ENCODE data around the gene BANP.
"Not testable (repeated sequence)": the region's sequence is repeated elsewhere in the genome, so short reads cannot be mapped to it uniquely, and the experiment has no call there.

The BANP gene

DNA sequence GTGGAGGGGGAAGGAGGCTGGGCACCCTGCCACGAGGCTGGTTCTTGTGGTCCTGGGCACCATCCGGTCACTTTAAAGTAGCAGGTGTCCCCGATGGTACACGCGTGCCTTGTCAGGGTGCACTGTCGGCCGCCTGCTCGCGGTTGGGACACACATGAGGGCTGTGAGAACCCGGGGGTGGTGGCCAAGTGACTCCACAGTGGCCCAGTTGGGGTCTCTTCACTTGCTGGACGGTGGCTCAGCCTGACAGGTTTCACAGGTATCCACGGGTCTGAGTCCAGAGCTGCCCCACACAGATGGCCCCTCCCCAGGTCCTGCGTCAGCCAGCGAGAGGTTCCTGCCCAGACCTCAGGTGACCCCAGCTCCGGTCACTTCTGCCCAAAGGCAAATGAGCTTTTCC is 137.8 kb downstream of the BANP start:
- DNase-seq = not testable (repeated sequence)

DNA sequence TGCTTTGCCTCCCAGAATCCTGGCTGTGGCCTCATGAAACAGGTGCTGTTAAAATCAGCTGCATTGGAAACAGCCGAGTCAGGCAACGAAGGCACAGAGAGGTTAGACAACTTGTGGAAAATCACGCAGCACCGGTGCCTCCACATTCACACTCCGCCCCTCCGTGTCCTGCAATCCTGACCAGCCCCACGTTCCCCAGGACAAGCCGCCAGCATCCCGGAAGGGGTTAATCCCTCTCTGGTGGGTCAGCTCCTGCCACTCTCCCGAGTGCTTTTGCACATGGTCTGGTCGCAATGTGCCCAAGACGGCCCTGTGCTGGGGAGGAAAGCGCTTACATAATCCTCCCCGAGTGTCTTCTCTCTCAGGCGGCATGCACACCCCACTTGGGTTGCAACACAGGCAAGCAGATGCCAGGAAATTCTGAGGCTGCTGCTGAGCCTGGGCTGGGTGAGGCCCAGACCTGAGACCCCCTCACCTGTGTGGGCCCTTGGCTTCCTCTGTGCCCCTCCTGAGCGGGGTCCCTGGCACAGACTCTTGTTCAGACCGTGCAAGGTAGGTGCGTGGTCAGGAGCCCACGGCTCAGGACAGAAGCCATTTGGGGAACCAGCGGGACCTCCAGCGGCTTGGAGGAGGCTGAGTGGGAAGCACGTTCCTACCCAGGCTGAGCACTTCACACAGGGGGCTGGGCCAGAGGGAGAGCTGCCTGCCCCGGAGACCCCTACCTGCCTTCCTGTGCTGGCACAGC is 138.6 kb downstream of the BANP start:
- DNase-seq = not testable (repeated sequence)

DNA sequence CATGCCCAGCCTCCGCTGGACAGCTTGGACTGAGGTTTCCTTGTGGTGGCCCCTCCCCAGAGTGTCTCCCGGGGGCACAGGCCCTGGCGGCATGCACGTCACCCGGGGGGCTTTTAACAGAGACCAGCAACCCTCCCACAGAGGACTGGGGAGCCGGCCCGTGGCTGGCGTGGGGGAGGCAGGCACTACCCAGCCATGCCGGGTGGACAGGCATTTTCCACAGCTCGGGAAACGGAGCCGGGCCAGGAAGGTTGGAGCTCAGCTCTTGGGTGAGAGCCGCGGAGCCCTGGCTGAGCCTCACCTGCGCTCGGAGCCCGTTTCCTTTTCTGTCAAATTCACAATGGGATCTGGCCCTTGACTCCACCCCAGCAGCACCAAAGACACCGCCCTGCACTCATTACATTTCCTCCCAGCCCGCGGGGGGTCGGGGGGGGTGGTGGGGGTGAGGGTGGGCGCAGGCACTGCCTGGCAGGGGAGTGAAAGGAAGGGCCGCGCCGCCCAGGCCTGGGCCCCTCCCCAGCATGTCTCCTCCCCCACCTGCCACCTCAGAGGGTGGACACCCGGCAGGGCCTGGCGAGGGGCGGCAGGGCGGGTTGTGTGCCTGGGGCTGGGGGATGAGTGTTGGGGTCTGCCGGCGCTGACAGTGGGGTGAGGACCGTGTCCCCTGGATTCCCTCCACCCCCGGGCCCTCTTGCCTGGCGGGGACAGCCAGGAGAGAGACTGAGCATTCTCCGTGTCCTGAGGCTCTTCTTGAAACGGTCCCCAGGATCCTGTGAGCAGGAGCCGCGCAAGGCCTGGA is 139.3 kb downstream of the BANP start:
- DNase-seq = not testable (repeated sequence)

DNA sequence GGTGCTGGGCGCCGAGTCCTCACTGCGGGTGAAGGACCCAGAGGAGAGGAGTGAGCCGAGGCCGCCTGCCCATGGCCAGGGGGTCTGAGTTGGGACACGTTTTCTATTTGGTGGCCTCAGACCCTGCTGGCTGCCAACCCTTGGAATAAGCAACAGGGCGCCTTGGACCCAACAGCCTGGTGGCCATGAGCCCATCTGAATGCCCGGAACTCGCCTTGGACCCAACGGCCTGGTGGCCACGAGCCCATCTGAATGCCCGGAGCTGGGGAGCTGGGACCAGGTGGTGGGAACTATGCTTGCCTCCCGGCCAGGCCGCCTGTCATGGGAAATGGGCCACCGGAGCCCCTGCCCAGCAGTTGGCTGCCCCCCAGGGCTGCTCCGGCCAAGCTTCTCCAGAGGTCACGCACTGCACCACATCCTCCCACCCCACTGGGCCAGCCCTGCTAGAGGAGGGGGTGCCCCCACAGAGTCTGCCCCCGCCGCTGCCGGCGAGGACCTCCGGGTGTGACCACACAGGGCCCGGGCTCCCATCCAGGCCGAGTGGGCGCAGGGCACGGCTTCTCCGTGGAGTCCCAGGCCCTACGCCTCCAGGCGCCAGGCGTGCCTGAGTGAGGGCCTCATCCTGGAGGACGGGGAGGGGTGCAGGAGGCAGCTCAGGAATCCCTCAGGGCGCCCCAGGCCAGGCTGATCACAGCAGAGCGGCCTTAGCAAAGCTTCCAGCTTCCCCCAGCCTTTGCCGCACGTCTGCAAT is 140.2 kb downstream of the BANP start:
- peak; percentile 11 for DNase-seq

DNA sequence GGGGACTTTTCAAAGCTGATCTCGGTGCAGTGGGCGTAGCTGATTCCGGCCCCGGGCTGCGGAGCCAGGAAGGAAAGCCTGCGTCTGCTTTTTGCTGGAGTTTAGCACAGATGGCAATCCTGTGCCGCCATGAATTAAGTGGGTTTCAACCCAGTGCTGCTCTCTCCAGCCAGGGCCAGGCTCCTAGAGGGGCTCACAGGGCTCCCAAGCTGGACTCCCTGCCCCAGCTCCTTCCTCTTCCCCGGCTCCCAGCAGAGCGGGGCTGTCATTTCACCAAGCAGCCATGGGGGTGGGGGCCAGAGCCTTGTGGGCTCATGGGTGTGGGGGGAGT is 140.7 kb downstream of the BANP start:
- DNase-seq = not testable (repeated sequence)

DNA sequence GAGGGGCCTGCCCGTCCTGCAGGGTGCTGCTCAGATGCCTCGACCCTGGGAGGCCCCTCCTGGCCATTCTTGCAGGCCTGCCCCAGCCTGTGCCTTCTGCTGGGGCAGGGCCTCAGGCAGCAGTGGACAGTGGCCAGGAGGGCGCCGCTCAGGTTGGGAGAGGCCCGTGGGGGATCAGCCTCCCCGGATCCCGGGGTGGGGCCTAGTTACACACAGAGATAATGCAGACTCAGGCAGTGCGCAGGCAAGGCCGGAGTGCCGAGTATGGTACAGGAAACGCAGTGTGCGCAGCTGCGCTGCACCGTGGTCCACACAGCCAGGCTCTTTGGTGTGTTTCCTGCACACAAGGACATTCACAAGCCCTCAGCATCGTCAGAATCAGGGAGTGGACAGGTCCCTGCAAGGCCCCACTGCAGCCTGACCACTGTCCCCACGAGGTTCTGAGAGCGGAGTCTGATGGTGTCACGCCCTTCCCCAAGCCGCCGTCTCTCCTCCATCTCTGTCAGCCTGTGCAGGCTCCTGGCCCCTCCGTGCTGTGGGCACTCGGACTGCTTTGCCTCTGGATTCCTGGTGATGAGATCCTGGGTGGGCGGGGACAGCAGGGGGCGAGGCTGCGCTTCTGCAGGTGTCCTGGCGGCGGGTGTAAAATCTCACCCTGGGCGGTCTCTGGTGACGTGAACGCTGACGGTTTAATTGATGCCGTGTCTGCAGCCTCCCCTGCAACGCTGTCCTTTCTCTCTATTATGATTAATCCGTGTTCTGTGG is 141.7 kb downstream of the BANP start:
- not testable (repeated sequence) for DNase-seq

DNA sequence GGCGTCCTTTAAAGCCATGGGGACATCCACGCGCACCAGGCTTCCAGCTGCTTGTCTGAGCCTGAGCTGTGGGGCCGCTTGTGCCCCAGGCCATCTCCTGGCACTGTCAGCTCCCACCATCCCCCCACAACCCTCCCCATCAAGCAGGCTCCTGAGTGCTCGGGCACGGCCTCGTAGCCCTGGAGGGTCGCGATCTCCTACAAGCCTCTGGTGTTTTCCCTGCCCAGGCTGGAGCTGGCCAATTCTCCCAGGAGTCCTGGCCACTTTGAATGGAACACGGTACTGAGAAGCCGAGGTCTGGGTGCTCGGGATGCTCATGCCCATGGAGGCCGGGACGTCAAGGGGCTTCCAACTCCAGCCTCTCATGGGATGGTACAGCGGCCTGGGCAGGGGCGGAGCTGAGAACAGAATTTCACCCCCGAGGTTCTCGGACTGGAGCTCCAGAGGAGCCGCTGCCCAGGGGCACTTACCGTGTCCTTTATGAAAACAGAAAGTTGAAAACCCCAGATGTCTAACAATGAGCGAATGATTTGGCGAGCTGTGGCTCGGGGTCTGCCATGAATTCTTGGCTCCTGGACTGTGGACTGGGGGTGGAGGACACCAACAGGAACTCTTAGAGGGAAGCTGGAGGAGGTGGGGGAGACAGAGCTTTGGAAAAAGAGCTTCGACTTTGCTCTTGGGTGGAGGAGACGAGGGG is 142.5 kb downstream of the BANP start:
- not testable (repeated sequence) for DNase-seq

DNA sequence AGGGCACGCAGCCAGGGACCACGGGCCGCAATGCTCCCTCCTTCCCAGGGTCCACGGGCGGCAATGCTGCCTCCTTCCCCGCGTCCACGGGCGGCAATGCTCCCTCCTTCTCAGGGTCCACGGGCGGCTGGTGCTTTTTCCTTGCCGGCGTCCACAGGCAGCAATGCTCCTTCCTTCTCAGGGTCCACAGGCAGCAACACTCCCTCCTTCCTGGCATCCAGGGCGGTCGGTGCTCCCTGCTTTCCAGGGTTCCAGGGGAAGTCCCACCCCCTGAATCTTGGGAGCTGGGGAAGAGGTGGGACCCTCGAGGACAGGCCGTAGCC is 143.0 kb downstream of the BANP start:
- not testable (repeated sequence) for DNase-seq

DNA sequence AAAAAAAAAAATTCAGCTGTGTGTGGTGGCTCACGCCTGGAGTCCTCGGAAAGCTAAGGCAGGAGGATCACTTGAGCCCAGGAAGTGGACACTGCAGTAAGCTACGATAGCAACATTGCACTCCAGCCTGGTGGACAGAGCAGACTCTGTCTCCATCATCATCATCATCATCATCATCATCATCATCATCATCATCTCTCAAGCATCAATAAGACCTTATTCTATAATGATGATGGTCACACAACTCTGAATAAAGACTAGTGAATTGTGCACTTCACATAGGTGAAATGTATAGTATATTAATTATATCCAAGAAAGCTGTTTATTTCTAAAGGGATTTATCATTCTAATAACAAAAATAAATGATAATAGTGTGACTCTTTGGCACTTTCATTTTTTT is 143.7 kb downstream of the BANP start:
- DNase-seq = not testable (repeated sequence)

DNA sequence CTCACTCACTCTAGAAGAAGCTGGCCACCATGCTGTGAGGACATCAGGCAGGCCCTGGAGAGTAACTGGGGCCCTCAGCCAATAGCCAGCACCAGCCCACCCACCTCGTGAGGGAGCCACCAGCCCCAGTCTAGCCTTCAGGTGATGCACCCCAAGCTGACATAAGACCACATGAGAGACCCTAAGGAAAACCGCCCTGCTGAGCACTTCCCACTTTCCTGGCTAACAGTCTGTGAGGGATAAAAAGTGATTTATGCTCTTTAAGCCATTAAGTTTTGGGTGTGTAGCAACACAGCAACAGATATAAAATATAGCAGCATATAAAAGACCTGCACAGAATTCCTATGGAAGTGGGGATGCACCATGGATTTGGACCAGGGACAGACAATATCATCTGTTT is 145.4 kb downstream of the BANP start:
- DNase-seq = not testable (repeated sequence)

DNA sequence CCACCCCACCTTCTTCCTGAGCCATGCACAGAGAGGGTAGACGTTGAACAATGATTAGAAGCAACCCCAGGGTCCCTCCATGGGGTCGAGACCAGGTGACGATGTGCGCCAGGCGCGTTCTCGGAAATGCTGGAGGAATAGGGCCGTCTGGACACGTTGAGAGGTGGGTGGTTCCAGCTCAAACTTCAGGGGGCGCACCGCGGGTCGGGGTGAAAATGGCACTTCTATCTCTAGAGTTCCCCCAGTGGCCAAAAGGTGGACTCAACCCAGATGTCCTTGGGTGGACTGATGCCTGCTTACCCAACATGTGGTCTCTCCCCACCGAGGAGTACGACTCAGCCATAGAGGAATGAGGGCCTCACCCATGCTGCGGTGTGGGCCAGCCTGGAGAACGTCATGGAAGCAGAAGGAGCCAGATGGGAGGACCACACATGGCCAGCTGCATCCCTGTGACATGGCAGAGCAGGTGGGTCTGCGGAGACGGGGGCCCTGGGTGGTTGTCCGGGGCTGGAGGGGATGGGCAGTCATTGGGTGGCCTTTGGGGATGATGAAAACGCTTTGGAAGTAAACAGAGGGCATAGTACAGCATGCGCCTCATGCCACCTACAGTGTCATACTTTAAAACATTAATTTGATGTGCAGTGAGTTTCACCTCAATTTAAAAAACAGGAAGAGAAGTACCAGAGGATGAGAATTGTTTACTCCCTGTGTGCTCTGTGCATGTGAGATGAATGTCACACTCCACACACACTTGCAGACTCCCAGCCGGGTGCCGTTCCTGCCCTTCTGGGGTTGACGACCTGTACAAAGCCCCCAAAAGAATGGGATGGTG is 147.7 kb downstream of the BANP start:
- DNase-seq = peak; percentile 82

DNA sequence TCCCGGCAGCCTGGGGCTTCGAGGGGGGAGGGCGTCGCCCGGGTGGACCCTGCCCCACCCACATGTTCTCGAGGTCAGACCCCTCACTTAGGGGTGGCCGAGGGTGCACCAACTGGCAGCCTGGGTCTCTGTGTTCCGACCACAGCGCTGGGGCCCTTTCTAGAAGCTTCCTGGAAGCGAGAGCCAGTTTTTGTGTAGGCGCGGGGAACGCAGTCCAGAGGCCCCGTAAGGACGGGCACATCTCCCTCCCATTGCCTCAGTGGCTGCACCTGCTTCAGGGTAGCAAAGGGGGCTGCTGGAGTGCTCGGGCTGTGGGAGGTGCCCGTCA is 148.3 kb downstream of the BANP start:
- no peak for DNase-seq

DNA sequence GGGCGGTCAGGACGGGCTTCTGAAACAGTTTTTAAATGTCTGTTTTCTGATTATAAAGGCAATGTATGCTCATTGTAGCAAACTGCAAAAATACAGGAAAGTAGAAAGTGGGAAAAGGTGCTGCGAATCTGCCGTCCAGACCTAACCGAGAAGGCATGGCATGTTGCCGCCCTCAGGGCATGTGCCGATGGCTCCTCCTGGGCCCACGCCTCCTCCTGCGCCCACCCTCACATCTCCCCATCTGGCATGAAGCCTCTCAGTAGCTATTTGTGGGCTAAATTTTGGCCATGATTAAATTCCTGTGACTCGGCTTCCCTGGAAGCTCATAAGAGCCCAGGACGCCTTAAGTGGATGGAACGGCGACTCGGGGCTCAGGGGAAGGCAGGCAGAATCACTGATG is 148.7 kb downstream of the BANP start:
- DNase-seq = not testable (repeated sequence)

DNA sequence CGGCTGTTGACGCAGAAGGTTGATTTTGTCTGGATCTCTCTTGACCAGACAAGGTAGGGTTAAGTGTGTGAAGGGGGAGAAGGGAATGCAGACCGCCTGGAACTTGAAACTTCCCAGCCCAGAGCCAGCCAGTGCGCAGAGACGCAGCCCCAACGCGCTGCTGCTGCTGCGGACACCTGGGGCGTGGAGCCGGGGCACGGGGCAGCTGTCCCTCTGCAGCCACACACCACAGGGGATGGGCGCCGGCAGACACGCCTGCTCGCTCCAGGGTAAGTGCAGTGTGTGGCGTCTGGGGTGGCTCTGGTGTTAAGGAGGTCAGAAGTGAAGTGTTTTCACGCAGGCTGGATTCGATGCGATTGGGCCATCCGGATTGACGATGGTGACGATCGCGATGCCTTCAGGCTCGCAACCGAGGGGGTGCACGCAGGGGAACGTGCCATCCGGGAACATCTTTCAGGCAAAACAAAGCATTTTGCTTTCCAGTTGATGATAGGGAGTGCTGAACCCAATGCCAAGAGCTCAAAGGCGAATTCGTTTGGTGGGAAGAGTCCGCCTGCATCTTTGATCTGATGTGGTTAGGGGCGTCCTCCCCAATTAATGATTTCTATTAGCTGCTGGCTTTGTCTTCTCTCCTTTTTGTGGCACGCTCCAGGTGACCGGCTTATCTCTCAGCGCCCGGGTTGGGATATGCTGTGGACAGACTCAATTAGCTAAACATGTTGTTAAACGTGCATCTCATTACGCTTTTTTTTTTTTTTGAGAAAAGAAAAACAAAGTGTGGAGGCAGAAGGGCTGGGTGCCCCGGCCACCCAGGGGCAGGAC is 149.8 kb downstream of the BANP start:
- peak; percentile 5 for DNase-seq

DNA sequence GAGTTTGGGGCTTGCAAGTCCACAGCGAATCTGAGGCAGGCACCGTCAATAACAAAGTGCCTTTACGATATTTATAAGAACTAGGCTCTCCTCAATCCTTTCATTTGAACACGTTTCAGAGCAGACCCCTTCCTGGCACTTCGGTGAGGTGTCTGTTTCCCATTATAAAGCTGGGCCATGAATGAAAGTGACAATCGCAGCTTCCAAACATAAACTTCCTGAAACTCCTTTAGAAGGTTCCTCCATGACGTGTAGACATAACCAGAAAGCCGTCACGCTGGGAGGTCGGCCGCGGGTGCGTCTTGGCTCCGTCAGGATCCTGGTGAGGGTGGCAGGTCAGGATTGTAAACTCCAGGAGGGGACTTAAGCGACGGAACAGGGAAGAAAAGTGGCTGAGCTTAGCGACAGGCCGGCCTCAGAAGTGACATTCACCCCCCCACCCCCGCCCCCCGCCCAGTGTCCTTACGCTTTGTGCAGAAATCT is 150.4 kb downstream of the BANP start:
- peak; percentile 21 for DNase-seq

DNA sequence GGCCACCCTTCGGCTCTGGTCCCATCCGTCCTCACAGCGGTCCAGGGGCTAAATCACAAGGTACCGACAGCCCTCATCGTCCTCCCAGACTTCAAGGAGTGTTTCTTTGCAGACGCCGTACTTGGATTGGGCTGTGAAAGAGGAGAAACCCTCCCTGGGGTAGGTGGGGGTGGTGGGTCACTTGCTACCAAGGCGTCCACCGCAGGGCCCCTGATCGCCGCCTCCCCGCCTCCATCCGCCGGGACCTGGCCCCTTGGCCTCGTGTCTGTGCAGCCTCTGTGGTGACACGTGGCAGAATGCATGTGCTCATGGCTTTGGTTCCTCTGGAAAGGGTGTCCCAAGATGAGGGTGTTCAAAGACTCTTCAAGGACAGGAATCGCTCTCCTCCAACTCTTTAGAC is 151.4 kb downstream of the BANP start:
- no peak for DNase-seq

DNA sequence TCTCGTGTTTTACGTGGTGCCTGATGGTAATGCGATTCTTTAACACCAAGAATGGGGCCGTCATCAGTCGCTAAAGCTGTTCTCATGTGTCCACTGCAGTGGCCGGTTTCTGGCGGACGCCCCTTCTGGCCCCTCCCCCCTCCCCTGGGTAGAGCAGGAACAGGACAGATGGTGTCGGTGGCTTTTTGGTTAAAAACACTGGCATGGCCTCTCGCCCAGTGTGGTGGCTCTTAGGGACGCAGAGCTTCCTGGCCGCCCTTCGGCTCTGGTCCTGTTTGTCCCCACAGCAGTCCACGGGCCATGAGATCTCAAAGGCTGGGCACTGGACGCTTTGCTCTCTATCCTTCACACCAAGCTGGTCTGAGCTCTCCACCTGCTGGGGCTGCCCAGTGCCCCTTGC is 151.8 kb downstream of the BANP start:
- no peak for DNase-seq

DNA sequence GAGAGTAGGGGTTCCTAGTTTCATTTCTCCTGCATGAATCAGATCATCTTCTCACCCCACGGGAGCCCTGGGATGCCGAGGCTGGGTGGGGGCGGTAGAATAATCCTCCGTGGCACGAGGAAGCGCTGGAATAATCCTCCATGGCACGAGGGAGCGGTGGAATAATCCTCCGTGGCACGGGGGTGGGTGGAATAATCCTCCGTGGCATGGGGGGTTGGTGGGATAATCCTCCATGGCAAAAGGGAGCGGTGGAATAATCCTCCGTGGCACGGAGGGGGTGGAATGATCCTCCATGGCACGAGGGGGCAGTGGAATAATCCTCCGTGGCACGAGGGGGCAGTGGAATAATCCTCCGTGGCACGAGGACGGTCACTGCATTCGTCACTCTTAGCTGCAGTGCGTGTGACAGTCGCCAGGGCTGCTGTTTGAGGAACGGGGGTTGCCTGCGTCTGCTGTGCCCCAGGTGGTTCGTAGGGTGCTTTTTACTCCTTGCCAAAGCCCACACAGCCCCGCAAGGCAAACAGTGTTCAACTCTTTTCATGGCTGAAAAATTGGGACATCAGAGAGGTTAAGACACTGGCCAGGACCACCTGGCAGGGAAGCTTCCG is 152.5 kb downstream of the BANP start:
- no peak for DNase-seq

DNA sequence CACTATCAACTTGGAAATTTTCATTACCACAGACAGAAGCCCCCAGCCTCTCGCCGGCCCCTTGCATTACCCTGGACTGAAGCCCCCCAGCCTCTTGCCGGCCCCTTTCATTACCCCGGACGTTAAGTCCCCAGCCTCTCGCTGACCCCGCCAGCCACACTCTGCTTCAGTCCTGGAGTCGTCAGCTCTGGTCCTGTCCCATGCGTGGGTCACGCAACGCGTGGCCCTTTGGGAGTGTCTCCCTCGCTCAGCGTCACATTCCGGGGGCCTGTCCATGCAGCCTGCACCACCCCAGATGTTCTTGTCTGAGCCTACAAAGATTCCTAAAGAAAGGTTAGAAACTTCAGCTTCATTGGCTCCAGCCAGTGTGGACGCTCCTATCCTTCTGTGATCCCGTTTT is 153.1 kb downstream of the BANP start:
- not testable (repeated sequence) for DNase-seq

All from fibroblast of skin of back (primary cell).